Ishikawa (cell line): ENCODE measurements around the gene GRIK1.

Source experiments
- TCF12 ChIP-seq: IDR thresholded peaks from 2 replicates; pipeline ENCODE4 v1.6.1; 2012; ENCODE audit warnings: low read depth
- TF ChIP-seq, protein P1 (sequence below): IDR thresholded peaks from 2 replicates; pipeline ENCODE4 v1.6.1; 2012

DNA sequence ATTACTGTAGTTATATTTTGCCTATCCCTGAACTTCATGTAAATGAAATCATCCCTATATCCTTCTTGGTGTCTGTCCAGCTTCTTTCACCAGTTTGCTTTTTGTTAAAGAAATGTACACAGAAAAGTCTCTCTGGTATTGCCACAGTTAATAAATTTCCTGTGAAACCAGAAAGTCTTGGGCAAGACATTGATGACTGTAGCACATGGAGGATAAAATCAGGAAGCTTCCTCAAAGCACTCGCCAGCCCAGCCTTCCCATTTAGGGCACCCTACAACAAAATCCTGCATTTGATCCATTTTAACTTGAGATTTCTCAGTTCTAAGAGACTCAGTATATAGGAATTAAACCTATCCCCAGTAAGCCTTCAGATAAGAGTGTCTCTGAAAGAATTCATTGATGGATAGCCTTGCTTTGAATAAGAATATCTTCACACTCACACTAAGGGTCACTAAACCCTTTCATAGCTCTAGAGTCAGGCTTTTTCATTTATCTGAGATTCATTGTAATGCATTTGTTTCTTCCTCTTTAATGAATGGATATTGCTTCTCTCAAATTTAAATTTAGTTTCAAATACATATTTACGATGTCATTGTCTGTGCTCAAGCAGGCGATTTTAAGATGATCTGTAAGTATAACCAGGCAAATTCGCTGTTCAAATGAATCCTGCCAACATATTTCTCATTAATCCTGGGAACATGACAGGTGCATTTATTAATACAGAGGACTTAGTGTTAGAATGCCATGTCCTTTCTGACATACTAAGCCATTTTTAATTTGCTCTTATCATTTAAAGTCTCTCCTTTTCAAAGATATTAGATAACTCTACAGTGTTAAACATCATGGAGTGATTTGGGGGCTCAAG is 153.1 kb downstream of the GRIK1 start:
- TF ChIP-seq, protein P1, sequence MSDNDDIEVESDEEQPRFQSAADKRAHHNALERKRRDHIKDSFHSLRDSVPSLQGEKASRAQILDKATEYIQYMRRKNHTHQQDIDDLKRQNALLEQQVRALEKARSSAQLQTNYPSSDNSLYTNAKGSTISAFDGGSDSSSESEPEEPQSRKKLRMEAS: no peak
- TF ChIP-seq TCF12: no peak
